ENCODE results near the gene ACE.
A peak's percentile ranks its signal among the peaks of the same experiment; 100 is the strongest.

ACE gene

DNA sequence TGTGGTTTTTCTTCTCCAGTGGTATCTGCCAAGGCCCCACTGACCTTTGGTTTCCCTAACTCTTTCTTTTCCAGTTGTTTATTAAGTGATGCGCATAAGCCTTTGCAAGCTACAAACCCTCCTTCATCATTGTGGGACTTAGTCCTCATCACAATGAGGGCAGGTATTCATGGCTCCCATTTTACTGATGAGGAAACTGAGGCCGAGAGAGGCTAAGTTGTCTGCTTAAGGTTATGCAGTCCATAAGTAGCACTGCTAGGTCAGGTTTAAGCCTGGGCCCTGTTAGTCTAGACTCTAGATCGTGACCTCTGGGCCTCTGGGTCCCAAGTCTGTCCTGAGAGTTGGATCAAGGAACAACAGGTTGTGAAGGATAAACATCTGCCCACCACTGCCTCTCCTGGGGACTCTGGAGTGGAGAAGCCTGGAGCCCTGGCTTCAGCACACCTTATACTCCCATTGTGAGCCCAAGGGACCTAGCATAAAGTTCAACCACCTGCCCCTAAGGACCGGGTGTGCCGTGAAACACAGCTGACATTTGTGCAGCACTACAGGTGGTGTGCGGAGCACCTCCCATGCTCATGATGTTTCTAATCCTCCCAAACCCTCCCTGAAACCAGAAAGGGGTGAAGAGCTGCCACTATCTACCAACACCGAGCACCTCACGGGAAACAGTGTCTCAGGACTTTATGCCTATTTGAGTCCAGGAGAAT is 41.1 kb downstream of the ACE start:
- H3K4me3 ChIP-seq (ENCODE audit: low read depth, low read length), result no peak overlapping the region
- in situ Hi-C loops (cut with HindIII; ENCODE audit: low sequenced_read_pairs), result no loop called here
- no peak for DNase-seq (ENCODE audit: low read depth)
- TF ChIP-seq, protein P1, sequence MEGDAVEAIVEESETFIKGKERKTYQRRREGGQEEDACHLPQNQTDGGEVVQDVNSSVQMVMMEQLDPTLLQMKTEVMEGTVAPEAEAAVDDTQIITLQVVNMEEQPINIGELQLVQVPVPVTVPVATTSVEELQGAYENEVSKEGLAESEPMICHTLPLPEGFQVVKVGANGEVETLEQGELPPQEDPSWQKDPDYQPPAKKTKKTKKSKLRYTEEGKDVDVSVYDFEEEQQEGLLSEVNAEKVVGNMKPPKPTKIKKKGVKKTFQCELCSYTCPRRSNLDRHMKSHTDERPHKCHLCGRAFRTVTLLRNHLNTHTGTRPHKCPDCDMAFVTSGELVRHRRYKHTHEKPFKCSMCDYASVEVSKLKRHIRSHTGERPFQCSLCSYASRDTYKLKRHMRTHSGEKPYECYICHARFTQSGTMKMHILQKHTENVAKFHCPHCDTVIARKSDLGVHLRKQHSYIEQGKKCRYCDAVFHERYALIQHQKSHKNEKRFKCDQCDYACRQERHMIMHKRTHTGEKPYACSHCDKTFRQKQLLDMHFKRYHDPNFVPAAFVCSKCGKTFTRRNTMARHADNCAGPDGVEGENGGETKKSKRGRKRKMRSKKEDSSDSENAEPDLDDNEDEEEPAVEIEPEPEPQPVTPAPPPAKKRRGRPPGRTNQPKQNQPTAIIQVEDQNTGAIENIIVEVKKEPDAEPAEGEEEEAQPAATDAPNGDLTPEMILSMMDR (IDR thresholded peaks at IDR 0.05; ENCODE audit: low read depth, low read length, missing control alignments), result no peak

GRCh38 chr17:63519116-63519881 is 42.4 kb downstream of the ACE start:
- no peak overlapping the region for H3K4me3 ChIP-seq (ENCODE audit: low read depth, low read length)
- in situ Hi-C loops (cut with HindIII; ENCODE audit: low sequenced_read_pairs), result no loop called here
- no peak for DNase-seq (ENCODE audit: low read depth)
- TF ChIP-seq, protein P1 (IDR thresholded peaks at IDR 0.05; ENCODE audit: low read depth, low read length, missing control alignments), result no peak

DNA sequence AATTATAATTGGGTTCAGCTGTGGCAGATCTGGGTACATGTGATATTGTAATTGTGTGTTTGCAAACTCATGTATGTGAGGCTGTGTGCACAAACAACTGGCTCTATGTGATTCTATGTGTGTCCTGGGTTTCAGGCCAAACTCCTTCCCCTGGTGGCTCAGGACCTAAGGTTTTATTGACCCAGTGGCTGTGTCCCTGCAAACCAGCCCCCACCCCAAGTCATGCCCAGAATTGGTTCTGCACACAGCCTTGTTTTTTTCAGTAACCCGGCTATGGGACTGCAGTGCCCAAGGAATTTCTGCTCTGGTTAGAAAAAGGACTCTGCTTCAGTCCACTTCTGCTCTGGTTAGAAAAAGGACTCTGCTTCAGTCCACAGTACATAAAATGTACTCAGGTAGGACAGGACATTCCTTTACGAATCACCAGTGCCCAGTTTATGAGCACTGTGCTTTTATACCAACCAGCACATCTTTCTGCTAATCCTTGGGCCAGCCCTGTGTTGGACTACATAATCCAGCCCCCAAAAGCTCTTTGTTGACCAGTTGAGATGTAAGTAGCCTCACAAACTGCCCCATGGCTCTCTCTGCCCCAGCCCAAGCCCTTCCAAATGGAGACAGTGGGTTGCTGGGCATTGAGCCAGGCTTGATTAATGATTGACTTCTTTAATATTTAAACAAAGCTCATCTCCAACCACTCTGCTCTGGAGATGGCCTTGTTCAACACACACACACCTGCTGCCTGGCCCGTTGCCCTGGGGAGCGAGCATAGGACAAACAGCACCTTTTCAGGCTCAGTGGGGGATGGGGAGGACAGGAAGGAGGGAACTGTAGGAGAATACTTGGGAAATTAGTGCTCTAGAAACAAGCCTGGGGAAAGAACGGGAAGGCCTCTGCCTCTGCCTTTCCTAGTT is 43.4 kb downstream of the ACE start:
- in situ Hi-C loops (cut with HindIII; ENCODE audit: low sequenced_read_pairs), result no loop called here
- DNase-seq (ENCODE audit: low read depth), result no peak
- TF ChIP-seq, protein P1 (IDR thresholded peaks at IDR 0.05; ENCODE audit: low read depth, low read length, missing control alignments), result no peak
- H3K4me3 ChIP-seq (ENCODE audit: low read depth, low read length), result no peak overlapping the region

DNA sequence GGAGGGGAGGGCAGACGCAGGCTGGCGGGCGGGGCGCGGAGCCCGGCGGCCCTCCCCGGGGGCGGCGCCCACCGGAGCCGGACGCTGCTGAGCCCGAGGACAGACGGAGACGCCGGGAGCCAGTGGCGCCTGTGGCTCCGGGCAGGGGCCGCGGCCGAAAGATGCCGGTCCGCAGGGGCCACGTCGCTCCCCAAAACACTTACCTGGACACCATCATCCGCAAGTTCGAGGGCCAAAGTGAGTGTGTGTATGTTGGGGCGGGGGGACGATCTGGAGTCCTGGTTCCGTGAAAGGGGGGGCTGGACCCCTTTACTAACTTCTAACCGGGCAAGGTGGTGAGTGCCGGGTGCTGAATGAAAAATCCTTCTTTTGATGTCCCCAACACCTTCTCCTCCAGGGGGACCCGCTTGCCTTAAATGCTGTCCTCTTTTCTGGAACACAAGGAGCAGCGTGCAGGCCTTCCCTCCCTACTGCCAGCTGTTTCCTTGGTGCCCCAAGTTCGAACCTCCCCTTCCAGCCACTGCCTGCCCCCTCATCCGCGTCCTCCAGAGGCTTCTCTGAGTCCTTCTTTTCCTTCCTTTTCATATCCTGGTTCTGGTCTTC is 46.5 kb downstream of the ACE start, which contains the start of gene KCNH6:
TSS of gene KCNH6 (plus strand) at position 106 of the 603 bp plus-strand sequence. CDS start at position 162, 56 bp downstream.
- no peak for DNase-seq (ENCODE audit: low read depth)
- in situ Hi-C loops (cut with HindIII; ENCODE audit: low sequenced_read_pairs), result no loop called here
- peak within 1 kb of the TSS; percentile 11 for H3K4me3 ChIP-seq (ENCODE audit: low read depth, low read length)
- TF ChIP-seq, protein P1 (IDR thresholded peaks at IDR 0.05; ENCODE audit: low read depth, low read length, missing control alignments), result no peak

DNA sequence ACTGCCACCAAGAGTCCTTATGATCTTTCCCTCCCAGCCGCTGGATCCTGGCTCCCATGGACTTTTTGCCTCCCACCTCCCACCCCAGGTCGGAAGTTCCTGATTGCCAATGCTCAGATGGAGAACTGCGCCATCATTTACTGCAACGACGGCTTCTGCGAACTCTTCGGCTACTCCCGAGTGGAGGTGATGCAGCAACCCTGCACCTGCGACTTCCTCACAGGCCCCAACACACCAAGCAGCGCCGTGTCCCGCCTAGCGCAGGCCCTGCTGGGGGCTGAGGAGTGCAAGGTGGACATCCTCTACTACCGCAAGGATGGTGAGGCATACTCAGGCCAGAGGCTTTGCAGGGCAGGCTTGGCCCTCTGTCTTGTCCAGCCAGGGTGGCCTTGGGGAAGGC is 47.2 kb downstream of the ACE start:
- H3K4me3 ChIP-seq (ENCODE audit: low read depth, low read length), result no peak overlapping the region
- in situ Hi-C loops (cut with HindIII; ENCODE audit: low sequenced_read_pairs), result no loop called here
- TF ChIP-seq, protein P1 (IDR thresholded peaks at IDR 0.05; ENCODE audit: low read depth, low read length, missing control alignments), result no peak
- DNase-seq (ENCODE audit: low read depth), result no peak
